Measurements from ENCODE around the gene ZNF385B. TPM values are rescaled to one million over a fixed set of nuclear protein-coding genes. Genes with fewer than 3 reads are reported as not detected.

The ZNF385B gene
- total RNA-seq, 1 experiment from 2014 or later = 0.57 TPM

GRCh38 chr2:179686718-179687342, 174.6 kb downstream of the ZNF385B start:
- no peaks in the 10 kb centered on the region for H3K36me3 Mint-ChIP-seq (ENCODE audit: insufficient read depth, unreplicated experiment)
- no peaks in the 10 kb centered on the region for H3K27me3 Mint-ChIP-seq (ENCODE audit: unreplicated experiment)
- H3K9me3 Mint-ChIP-seq (ENCODE audit: low read depth, unreplicated experiment) = peaks cover 2% of the 10 kb centered on the region
- intact Hi-C loops (cut with micrococcal nuclease; ENCODE audit: unreplicated experiment) = no loop called here
- TF ChIP-seq CTCF (IDR thresholded peaks at IDR 0.05; ENCODE audit: unreplicated experiment) = no peak
- H3K4me3 Mint-ChIP-seq (ENCODE audit: low read depth, unreplicated experiment) = no peak overlapping the region
- no peak for DNase-seq
- CTCF ChIA-PET = interaction anchor here (0.7 kb wide), 2 partner anchors 50 to 343 kb away, joined by 3 read pairs; no protein-coding TSS in a partner anchor
- no peak overlapping the region for H3K27ac Mint-ChIP-seq (ENCODE audit: unreplicated experiment)
- BruUV-seq (replicated peaks) = no TSS peak
- peaks cover 10% of the 10 kb centered on the region for H3K4me1 Mint-ChIP-seq (ENCODE audit: low read depth, unreplicated experiment)

DNA sequence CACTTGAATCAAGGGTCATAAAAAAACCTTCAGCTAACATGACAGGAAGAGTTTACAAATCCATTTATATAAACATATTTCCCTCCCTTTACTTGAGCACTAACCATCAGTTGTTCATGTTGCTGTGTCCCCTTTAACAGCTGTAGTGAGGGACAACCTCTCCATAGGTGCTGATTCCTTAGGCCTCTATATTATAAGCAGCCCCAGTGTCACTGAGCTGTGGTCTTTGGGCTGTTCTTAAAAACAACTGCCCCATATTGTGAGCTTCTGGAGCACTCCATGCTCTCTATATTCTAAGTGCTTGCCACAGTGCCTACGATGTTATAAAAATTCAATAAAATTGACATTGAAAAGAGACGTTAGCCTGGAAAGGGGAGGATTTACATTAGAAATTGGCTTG, 175.3 kb downstream of the ZNF385B start:
- Mint-ChIP-seq H3K27me3 (ENCODE audit: unreplicated experiment) (no peaks in the 10 kb centered on the region), H3K4me3 (ENCODE audit: low read depth, unreplicated experiment) (no peak overlapping the region), H3K4me1 (ENCODE audit: low read depth, unreplicated experiment) (peaks cover 10% of the 10 kb centered on the region), H3K36me3 (ENCODE audit: insufficient read depth, unreplicated experiment) (no peaks in the 10 kb centered on the region), H3K27ac (ENCODE audit: unreplicated experiment) (no peak overlapping the region), H3K9me3 (ENCODE audit: low read depth, unreplicated experiment) (peaks cover 2% of the 10 kb centered on the region)
- TF ChIP-seq CTCF (IDR thresholded peaks at IDR 0.05; ENCODE audit: unreplicated experiment) = no peak
- intact Hi-C loops (cut with micrococcal nuclease; ENCODE audit: unreplicated experiment) = no loop called here
- CTCF ChIA-PET = interaction anchor here (0.7 kb wide), 1 partner anchor 342 kb away, joined by 3 read pairs; no protein-coding TSS in a partner anchor
- DNase-seq = no peak
- BruUV-seq (replicated peaks) = no TSS peak

DNA sequence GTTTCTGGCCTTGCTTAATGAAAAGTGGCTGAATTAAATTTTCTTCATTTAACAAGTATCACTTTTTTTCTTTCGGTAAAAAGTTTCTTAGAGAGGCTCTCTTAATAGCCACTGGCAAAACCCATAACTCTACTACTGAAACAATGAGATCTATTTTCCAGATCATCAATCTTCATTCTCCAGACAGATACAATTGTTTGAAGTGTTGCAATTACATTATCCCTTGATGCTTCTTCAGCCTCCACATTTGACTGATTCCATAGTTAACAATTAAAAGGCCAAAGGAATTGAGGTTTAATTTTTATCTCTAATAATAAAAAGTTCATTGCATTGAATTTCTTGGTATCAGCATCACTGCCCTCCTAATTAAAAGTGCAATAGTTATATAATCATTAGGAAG, 176.3 kb downstream of the ZNF385B start:
- TF ChIP-seq CTCF (IDR thresholded peaks at IDR 0.05; ENCODE audit: unreplicated experiment) = no peak

GRCh38 chr2:179682756-179683155, 178.7 kb downstream of the ZNF385B start:
- CTCF ChIA-PET = interaction anchor here (0.8 kb wide), 1 partner anchor 16 kb away, joined by 5 read pairs; no protein-coding TSS in a partner anchor
- DNase-seq = no peak
- Mint-ChIP-seq H3K27ac (ENCODE audit: unreplicated experiment) (no peak overlapping the region), H3K4me1 (ENCODE audit: low read depth, unreplicated experiment) (peaks cover 10% of the 10 kb centered on the region), H3K27me3 (ENCODE audit: unreplicated experiment) (no peaks in the 10 kb centered on the region), H3K4me3 (ENCODE audit: low read depth, unreplicated experiment) (no peak overlapping the region), H3K9me3 (ENCODE audit: low read depth, unreplicated experiment) (peaks cover 2% of the 10 kb centered on the region), H3K36me3 (ENCODE audit: insufficient read depth, unreplicated experiment) (no peaks in the 10 kb centered on the region)
- no TSS peak for BruUV-seq (replicated peaks)
- intact Hi-C loops (cut with micrococcal nuclease; ENCODE audit: unreplicated experiment) = no loop called here
- TF ChIP-seq CTCF (IDR thresholded peaks at IDR 0.05; ENCODE audit: unreplicated experiment) = no peak

More for the DNA sequence above, 176.3 kb downstream of the ZNF385B start:
- no TSS peak for BruUV-seq (replicated peaks)
- intact Hi-C loops (cut with micrococcal nuclease; ENCODE audit: unreplicated experiment) = no loop called here
- CTCF ChIA-PET = no interaction called here
- no peak for DNase-seq
- Mint-ChIP-seq H3K36me3 (ENCODE audit: insufficient read depth, unreplicated experiment) (no peaks in the 10 kb centered on the region), H3K9me3 (ENCODE audit: low read depth, unreplicated experiment) (peaks cover 2% of the 10 kb centered on the region), H3K27me3 (ENCODE audit: unreplicated experiment) (no peaks in the 10 kb centered on the region), H3K4me1 (ENCODE audit: low read depth, unreplicated experiment) (peaks cover 10% of the 10 kb centered on the region), H3K4me3 (ENCODE audit: low read depth, unreplicated experiment) (no peak overlapping the region), H3K27ac (ENCODE audit: unreplicated experiment) (no peak overlapping the region)

Measured in Calu3 (cell line).